Testis (tissue), 3 donors: ENCODE measurements around the gene SIGLEC11. TPM values are rescaled to one million over a fixed set of nuclear protein-coding genes. Genes with fewer than 3 reads are reported as not detected.

Experiments used
- DNase-seq: peaks from one replicate; pipeline ENCODE4 v3.0.0-alpha.2; 2019
- H3K27ac ChIP-seq, 2 donors: fragments of 200-600 bp; sonication (generic); one replicate each; pipeline ENCODE4 v1.5.1; 2019
- H3K27me3 ChIP-seq: fragments of 200-600 bp; sonication (generic); one replicate; pipeline ENCODE4 v1.5.1; 2019
- H3K36me3 ChIP-seq: fragments of 200-600 bp; sonication (generic); one replicate; pipeline ENCODE4 v1.5.1; 2017; ENCODE audit warnings: low read depth; ENCODE audit errors: missing control alignments
- H3K4me1 ChIP-seq: fragments of 200-600 bp; sonication (generic); one replicate; pipeline ENCODE4 v1.5.1; 2019
- H3K4me3 ChIP-seq, 2 donors: fragments of 200-600 bp; sonication (generic); one replicate each; pipeline ENCODE4 v1.5.1; 2017 to 2019
- H3K9me3 ChIP-seq: fragments of 200-600 bp; sonication (generic); one replicate; pipeline ENCODE4 v1.5.1; 2017
- POLR2A ChIP-seq: fragments of 450-650 bp; IDR thresholded peaks from one replicate; pipeline ENCODE4 v1.6.1; 2017; ENCODE audit warnings: antibody characterized with exemption, mild to moderate bottlenecking, moderate library complexity
- WGBS, 2 donors: methylation state at CpG; one replicate each; pipeline ENCODE4 v1.1.5; 2018; 5-methylcytosine and 5-hydroxymethylcytosine counted together
- intact Hi-C: fragments of 100-400 bp; cut with DNase I; formaldehyde crosslinking; loops from one replicate; pipeline ENCODE4 v1.15.1; 2023; ENCODE audit warnings: low total_unique reads
- polyA plus RNA-seq: library from polyadenylated mRNA; stranded (reverse); fragments of 350-450 nt; fragmentation: Illumina TruSeq; extraction: RNeasy Lipid Tissue Mini Kit (QIAGEN cat#74804); gene quantifications from one replicate; pipeline ENCODE4 v1.2.3, GENCODE V29; 2014; ENCODE audit warnings: low read depth, low replicate concordance; ENCODE audit not compliant: insufficient read depth
- total RNA-seq, 2 donors: library from RNA; depleted of rRNA; stranded (reverse); fragments of >200 nt; gene quantifications; one replicate each; pipeline ENCODE4 v1.2.3, GENCODE V29; 2016
- TF ChIP-seq, protein P1 (sequence below), 3 experiments: fragments of 450-650 bp in 2 of 3; fragments of 200-600 bp in 1 of 3; sonication (generic) in 1 of 3; IDR thresholded peaks; one replicate each; pipeline ENCODE4 v1.5.1; 2016 to 2019; ENCODE audit warnings: antibody characterized with exemption in 3 of 3, mild to moderate bottlenecking in 2 of 3, moderate library complexity in 1 of 3

Gene SIGLEC11
- total and polyA plus RNA-seq, 3 donors from 2014 or later = 5.8 to 8.5 (median 6.0) TPM

GRCh38 chr19:49904136-49904535 is 56.8 kb downstream of the SIGLEC11 start:
- H3K9me3 ChIP-seq = no peaks in the 10 kb centered on the region
- 63 to 85% methylated on average over 6 of the region's 6 CpGs for WGBS, 2 donors
- TF ChIP-seq, protein P1, sequence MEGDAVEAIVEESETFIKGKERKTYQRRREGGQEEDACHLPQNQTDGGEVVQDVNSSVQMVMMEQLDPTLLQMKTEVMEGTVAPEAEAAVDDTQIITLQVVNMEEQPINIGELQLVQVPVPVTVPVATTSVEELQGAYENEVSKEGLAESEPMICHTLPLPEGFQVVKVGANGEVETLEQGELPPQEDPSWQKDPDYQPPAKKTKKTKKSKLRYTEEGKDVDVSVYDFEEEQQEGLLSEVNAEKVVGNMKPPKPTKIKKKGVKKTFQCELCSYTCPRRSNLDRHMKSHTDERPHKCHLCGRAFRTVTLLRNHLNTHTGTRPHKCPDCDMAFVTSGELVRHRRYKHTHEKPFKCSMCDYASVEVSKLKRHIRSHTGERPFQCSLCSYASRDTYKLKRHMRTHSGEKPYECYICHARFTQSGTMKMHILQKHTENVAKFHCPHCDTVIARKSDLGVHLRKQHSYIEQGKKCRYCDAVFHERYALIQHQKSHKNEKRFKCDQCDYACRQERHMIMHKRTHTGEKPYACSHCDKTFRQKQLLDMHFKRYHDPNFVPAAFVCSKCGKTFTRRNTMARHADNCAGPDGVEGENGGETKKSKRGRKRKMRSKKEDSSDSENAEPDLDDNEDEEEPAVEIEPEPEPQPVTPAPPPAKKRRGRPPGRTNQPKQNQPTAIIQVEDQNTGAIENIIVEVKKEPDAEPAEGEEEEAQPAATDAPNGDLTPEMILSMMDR (IDR thresholded peaks at IDR 0.05) = no peak
- no peak for TF ChIP-seq POLR2A
- no peaks in the 10 kb centered on the region for H3K36me3 ChIP-seq
- H3K4me3 ChIP-seq = no peak overlapping the region
- intact Hi-C loops = no loop called here
- H3K4me1 ChIP-seq = no peaks in the 10 kb centered on the region
- no peak overlapping the region for H3K27ac ChIP-seq
- DNase-seq = no peak
- H3K27me3 ChIP-seq = no peaks in the 10 kb centered on the region

Other genes with a start within 250 kb of the SIGLEC11 start
- gene TSKS, start 197.9 kb downstream of the SIGLEC11 start, total RNA-seq = 100 to 1,000 TPM in 1 of 2 donors, 10 to 100 TPM in 1; 65.3 to 101 TPM
- 137 TPM for gene TSKS, start 197.9 kb downstream of the SIGLEC11 start, polyA plus RNA-seq
- gene AP2A1, start 194.2 kb downstream of the SIGLEC11 start, total RNA-seq = 100 to 1,000 TPM; 301 to 358 TPM
- gene AP2A1, start 194.2 kb downstream of the SIGLEC11 start, polyA plus RNA-seq = 226 TPM
- gene FUZ, start 147.9 kb downstream of the SIGLEC11 start, total RNA-seq = 100 to 1,000 TPM in 1 of 2 donors, 10 to 100 TPM in 1; 56.0 to 101 TPM
- gene FUZ, start 147.9 kb downstream of the SIGLEC11 start, polyA plus RNA-seq = 98.0 TPM
- 100 to 1,000 TPM; 244 to 246 TPM for gene MED25, start 142.9 kb downstream of the SIGLEC11 start, total RNA-seq
- 156 TPM for gene MED25, start 142.9 kb downstream of the SIGLEC11 start, polyA plus RNA-seq
- gene PTOV1, start 110.0 kb downstream of the SIGLEC11 start, total RNA-seq = 100 to 1,000 TPM; 257 to 260 TPM
- 235 TPM for gene PTOV1, start 110.0 kb downstream of the SIGLEC11 start, polyA plus RNA-seq
- gene PNKP, start 93.6 kb downstream of the SIGLEC11 start, total RNA-seq = 100 to 1,000 TPM; 110 to 125 TPM
- 45.5 TPM for gene PNKP, start 93.6 kb downstream of the SIGLEC11 start, polyA plus RNA-seq
- gene AKT1S1, start 83.8 kb downstream of the SIGLEC11 start, total RNA-seq = 10 to 100 TPM; 35.0 to 35.7 TPM
- 42.8 TPM for gene AKT1S1, start 83.8 kb downstream of the SIGLEC11 start, polyA plus RNA-seq
- 10 to 100 TPM; 47.2 to 49.1 TPM for gene TBC1D17, start 83.5 kb downstream of the SIGLEC11 start, total RNA-seq
- 31.1 TPM for gene TBC1D17, start 83.5 kb downstream of the SIGLEC11 start, polyA plus RNA-seq
- 10 to 100 TPM; 17.1 to 20.4 TPM for gene IL4I1, start 64.3 kb downstream of the SIGLEC11 start, total RNA-seq
- 61.9 TPM for gene IL4I1, start 64.3 kb downstream of the SIGLEC11 start, polyA plus RNA-seq
- gene ATF5, start 32.0 kb downstream of the SIGLEC11 start, total RNA-seq = 10 to 100 TPM; 31.3 to 38.5 TPM
- 64.5 TPM for gene ATF5, start 32.0 kb downstream of the SIGLEC11 start, polyA plus RNA-seq
- gene NUP62, start 31.7 kb downstream of the SIGLEC11 start, total RNA-seq = 100 to 1,000 TPM in 1 of 2 donors, 10 to 100 TPM in 1; 78.4 to 112 TPM
- gene NUP62, start 31.7 kb downstream of the SIGLEC11 start, polyA plus RNA-seq = 135 TPM
- 100 to 1,000 TPM; 143 to 237 TPM for gene VRK3, start 64.2 kb upstream of the SIGLEC11 start, total RNA-seq
- 375 TPM for gene VRK3, start 64.2 kb upstream of the SIGLEC11 start, polyA plus RNA-seq
- gene ZNF473, start 64.8 kb upstream of the SIGLEC11 start, total RNA-seq = 10 to 100 TPM; 77.7 to 92.8 TPM
- 106 TPM for gene ZNF473, start 64.8 kb upstream of the SIGLEC11 start, polyA plus RNA-seq
- gene IZUMO2, start 202.1 kb upstream of the SIGLEC11 start, total RNA-seq = 10 to 100 TPM; 18.0 to 37.3 TPM
- 56.1 TPM for gene IZUMO2, start 202.1 kb upstream of the SIGLEC11 start, polyA plus RNA-seq
- gene MYH14, start 242.4 kb upstream of the SIGLEC11 start, total RNA-seq = 1 to 10 TPM; 7.8 to 7.9 TPM
- 6.0 TPM for gene MYH14, start 242.4 kb upstream of the SIGLEC11 start, polyA plus RNA-seq